DND-41 (cell line): ENCODE data around the gene KLF17.

Experiments
- ATAC-seq: fragments of 200-7000 bp; cut with Tn5 transposase; 3 replicates; pipeline ENCODE4 v1.9.1; 2021; ENCODE audit warnings: low read depth; ENCODE audit not compliant: insufficient read depth
- DNase-seq: peaks from one replicate; pipeline ENCODE4 v3.0.0-alpha.2; 2020
- H2AFZ ChIP-seq: 2 replicates; pipeline ENCODE4 v1.6.0; 2012; ENCODE audit warnings: low read depth, low read length
- H3K27ac ChIP-seq: 2 replicates; pipeline ENCODE4 v1.5.1; 2012; ENCODE audit warnings: low read length, inconsistent platforms
- H3K27me3 ChIP-seq: fragments of 200-600 bp; sonication (generic); 2 replicates; pipeline ENCODE4 v1.6.0; 2012; ENCODE audit warnings: low read length, mild to moderate bottlenecking, inconsistent platforms; ENCODE audit not compliant: insufficient read depth, poor library complexity
- H3K36me3 ChIP-seq: 2 replicates; pipeline ENCODE4 v1.5.1; 2012; ENCODE audit warnings: low read length, inconsistent platforms; ENCODE audit not compliant: insufficient read depth
- H3K4me1 ChIP-seq: 2 replicates; pipeline ENCODE4 v1.5.1; 2012; ENCODE audit warnings: mild to moderate bottlenecking, low read length; ENCODE audit not compliant: insufficient read depth
- H3K4me2 ChIP-seq: 2 replicates; pipeline ENCODE4 v1.6.0; 2012; ENCODE audit warnings: mild to moderate bottlenecking, moderate library complexity, low read length, inconsistent platforms; ENCODE audit not compliant: insufficient read depth
- H3K4me3 ChIP-seq, 2 experiments: fragments of 200-600 bp in 1 of 2; shearing (Covaris generic) in 1 of 2; 2 replicates each; pipeline ENCODE4 v1.5.1; 2012 to 2016; ENCODE audit warnings: inconsistent platforms in 2 of 2, low read length in 2 of 2, mild to moderate bottlenecking in 2 of 2, low read depth in 1 of 2, moderate library complexity in 1 of 2
- H3K79me2 ChIP-seq: 2 replicates; pipeline ENCODE4 v1.6.0; 2012; ENCODE audit warnings: low read length, inconsistent platforms; ENCODE audit not compliant: insufficient read depth
- H3K9ac ChIP-seq: 2 replicates; pipeline ENCODE4 v1.6.0; 2012; ENCODE audit warnings: low read depth, mild to moderate bottlenecking, inconsistent platforms, low read length, moderate library complexity
- H3K9me3 ChIP-seq: 2 replicates; pipeline ENCODE4 v1.5.1; 2012; ENCODE audit warnings: low read length, moderate library complexity, mild to moderate bottlenecking, inconsistent platforms; ENCODE audit not compliant: insufficient read depth, severe bottlenecking
- H4K20me1 ChIP-seq: 2 replicates; pipeline ENCODE4 v1.6.0; 2012; ENCODE audit warnings: low read length; ENCODE audit not compliant: insufficient read depth
- EZH2 ChIP-seq: IDR thresholded peaks from 3 replicates; pipeline ENCODE4 v1.6.1; 2012; ENCODE audit warnings: borderline replicate concordance, low read depth, mild to moderate bottlenecking, moderate library complexity, low read length, inconsistent platforms; ENCODE audit not compliant: severe bottlenecking
- TF ChIP-seq, protein P1 (sequence below): IDR thresholded peaks from 2 replicates; pipeline ENCODE4 v1.5.1; 2012; ENCODE audit warnings: borderline replicate concordance, low read length, moderate library complexity, mild to moderate bottlenecking; ENCODE audit not compliant: poor library complexity, severe bottlenecking; ENCODE audit errors: extremely low read depth

The KLF17 gene

DNA sequence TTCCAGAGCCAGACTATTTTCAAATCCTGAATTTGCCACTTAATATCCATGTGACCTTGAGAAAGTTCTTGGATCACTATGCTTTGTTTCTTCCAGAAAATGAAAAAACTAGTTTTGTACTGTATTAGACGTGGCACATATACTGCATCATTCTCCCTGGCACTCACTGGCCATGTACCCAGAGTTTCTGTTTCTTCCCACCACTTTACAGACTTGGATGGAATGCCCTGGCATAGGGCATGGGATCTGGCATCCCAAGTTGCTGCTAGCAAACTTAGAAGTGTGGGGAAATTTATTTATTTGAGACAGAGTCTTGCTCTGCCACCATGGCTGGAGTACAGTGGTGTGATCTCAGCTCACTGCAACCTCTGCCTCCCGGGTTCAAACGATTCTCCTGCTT, 12.8 kb downstream of the KLF17 start:
- Histone ChIP-seq H3K36me3 (no peaks in the 10 kb centered on the region), H3K4me3 (no peak overlapping the region), H3K4me2 (no peak overlapping the region), H3K79me2 (no peaks in the 10 kb centered on the region), H3K9me3 (no peaks in the 10 kb centered on the region), H4K20me1 (no peaks in the 10 kb centered on the region), H3K4me1 (peaks cover 7% of the 10 kb centered on the region; the same call in 1 of the 2 replicates), H2AFZ (no peak overlapping the region), H3K9ac (no peak overlapping the region), H3K27me3 (peaks cover 21% of the 10 kb centered on the region), H3K27ac (no peak overlapping the region)
- ATAC-seq: no peak
- TF ChIP-seq EZH2: no peak
- TF ChIP-seq, protein P1, sequence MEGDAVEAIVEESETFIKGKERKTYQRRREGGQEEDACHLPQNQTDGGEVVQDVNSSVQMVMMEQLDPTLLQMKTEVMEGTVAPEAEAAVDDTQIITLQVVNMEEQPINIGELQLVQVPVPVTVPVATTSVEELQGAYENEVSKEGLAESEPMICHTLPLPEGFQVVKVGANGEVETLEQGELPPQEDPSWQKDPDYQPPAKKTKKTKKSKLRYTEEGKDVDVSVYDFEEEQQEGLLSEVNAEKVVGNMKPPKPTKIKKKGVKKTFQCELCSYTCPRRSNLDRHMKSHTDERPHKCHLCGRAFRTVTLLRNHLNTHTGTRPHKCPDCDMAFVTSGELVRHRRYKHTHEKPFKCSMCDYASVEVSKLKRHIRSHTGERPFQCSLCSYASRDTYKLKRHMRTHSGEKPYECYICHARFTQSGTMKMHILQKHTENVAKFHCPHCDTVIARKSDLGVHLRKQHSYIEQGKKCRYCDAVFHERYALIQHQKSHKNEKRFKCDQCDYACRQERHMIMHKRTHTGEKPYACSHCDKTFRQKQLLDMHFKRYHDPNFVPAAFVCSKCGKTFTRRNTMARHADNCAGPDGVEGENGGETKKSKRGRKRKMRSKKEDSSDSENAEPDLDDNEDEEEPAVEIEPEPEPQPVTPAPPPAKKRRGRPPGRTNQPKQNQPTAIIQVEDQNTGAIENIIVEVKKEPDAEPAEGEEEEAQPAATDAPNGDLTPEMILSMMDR: no peak
- no peak for DNase-seq

DNA sequence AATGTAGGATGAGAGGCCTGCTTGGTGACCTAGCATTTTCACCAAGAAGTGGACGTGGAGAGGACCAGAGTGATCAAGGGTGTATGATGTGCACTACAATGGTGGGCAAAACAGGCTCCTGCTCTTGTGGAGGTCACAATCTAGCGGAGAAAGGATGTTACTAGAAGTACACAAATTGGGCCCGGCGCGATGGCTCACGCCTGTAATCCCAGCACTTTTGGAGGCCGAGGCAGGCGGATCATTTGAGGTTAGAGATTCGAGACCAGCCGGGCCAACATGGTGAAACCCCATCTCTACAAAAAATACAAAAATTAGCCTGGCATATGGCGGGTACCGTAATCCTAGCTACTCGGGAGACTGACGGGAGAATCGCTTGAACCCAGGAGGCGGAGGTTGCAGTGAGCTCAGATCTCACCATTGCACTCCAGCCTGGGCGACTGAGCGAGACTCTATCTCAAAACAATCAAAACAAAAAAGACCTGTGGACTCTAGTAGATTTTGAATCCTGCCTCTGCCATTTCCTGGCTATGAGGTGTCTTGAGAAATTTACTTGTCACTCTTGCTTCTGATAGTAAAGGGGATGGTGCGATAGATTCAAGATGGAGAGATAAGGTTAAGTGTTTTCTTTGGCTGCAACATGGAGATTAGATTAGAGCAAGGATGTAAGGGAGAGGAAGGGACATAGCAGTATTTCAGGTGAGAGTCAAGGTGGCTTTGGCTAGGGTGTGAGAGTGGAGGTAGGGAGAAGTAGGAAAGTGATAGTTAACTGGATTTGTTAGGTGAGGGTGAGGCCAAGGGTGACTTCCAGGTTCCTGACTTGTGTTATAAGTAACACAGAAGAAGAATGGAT, 15.7 kb downstream of the KLF17 start:
- H3K9me3 ChIP-seq: no peaks in the 10 kb centered on the region
- H3K4me3 ChIP-seq: no peak overlapping the region
- no peak overlapping the region for H3K9ac ChIP-seq
- ATAC-seq (no peak), DNase-seq (no peak)
- TF ChIP-seq, protein P1: no peak
- TF ChIP-seq EZH2: no peak
- H3K79me2 ChIP-seq: no peaks in the 10 kb centered on the region
- no peak overlapping the region for H3K4me2 ChIP-seq
- H3K27ac ChIP-seq: no peak overlapping the region
- H3K36me3 ChIP-seq: no peaks in the 10 kb centered on the region
- no peaks in the 10 kb centered on the region for H3K4me1 ChIP-seq
- peaks cover 23% of the 10 kb centered on the region for H3K27me3 ChIP-seq
- H2AFZ ChIP-seq: no peak overlapping the region
- H4K20me1 ChIP-seq: no peaks in the 10 kb centered on the region

GRCh38 chr1:44135886-44136285, 17.3 kb downstream of the KLF17 start:
- H4K20me1 ChIP-seq: no peaks in the 10 kb centered on the region
- H3K9me3 ChIP-seq: no peaks in the 10 kb centered on the region
- H3K36me3 ChIP-seq: no peaks in the 10 kb centered on the region
- H3K4me1 ChIP-seq: no peaks in the 10 kb centered on the region
- no peak for DNase-seq
- H3K9ac ChIP-seq: no peak overlapping the region
- H3K4me2 ChIP-seq: no peak overlapping the region
- no peak overlapping the region for H3K4me3 ChIP-seq
- TF ChIP-seq EZH2: no peak
- TF ChIP-seq, protein P1: no peak
- no peaks in the 10 kb centered on the region for H3K79me2 ChIP-seq
- H2AFZ ChIP-seq: no peak overlapping the region
- peaks cover 23% of the 10 kb centered on the region for H3K27me3 ChIP-seq
- no peak for ATAC-seq
- H3K27ac ChIP-seq: no peak overlapping the region
